Measurements from ENCODE around the gene TBX1.

DNA sequence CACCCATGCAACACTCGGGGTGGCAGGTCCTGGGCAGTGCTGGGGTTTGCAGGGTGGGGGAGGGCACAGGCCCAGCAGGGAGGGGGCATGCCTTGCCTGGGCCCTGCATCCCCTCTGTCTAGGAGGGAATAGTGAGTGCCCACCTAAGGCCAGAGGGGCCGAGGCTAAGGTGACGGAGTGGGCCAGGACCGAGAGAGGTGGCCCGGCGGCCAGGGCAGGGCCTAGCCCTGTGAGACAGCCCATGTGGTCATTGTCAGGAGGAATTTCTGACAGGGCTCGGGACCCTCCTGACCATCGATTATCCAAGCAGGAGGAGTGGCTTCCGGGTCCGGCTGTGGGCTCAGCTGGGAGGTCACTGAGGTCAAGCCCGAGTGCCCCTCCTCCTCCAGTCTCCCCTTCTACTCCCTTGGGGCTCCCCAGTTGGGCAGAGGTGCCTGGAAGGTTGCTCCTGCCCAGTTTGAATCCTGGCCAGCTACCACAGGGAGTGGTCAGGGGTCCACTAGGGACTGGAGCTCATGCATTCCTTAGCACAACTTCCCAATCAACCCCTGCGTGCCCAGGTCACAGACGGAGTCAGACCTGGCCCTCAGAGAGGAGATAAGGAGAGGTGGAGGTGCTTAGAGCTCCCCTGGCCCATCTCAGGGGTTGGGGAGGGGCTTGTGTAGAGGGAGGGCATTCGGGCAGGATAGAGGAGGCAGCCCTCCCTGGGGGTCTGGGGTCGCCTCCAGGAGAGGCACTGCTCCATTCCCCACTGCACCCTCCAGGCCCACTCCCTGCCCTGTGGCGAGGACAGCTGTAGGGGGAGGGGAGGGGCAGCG lies 22.5 kb upstream of the TBX1 start:
- TF ChIP-seq, protein P1, sequence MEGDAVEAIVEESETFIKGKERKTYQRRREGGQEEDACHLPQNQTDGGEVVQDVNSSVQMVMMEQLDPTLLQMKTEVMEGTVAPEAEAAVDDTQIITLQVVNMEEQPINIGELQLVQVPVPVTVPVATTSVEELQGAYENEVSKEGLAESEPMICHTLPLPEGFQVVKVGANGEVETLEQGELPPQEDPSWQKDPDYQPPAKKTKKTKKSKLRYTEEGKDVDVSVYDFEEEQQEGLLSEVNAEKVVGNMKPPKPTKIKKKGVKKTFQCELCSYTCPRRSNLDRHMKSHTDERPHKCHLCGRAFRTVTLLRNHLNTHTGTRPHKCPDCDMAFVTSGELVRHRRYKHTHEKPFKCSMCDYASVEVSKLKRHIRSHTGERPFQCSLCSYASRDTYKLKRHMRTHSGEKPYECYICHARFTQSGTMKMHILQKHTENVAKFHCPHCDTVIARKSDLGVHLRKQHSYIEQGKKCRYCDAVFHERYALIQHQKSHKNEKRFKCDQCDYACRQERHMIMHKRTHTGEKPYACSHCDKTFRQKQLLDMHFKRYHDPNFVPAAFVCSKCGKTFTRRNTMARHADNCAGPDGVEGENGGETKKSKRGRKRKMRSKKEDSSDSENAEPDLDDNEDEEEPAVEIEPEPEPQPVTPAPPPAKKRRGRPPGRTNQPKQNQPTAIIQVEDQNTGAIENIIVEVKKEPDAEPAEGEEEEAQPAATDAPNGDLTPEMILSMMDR (conservative IDR thresholded peaks at IDR 0.05) = no peak
- no peak for TF ChIP-seq EZH2 (IDR thresholded peaks at IDR 0.05; ENCODE audit: low read depth)
